ENCODE data around the gene ANKMY1.

ANKMY1 gene

DNA sequence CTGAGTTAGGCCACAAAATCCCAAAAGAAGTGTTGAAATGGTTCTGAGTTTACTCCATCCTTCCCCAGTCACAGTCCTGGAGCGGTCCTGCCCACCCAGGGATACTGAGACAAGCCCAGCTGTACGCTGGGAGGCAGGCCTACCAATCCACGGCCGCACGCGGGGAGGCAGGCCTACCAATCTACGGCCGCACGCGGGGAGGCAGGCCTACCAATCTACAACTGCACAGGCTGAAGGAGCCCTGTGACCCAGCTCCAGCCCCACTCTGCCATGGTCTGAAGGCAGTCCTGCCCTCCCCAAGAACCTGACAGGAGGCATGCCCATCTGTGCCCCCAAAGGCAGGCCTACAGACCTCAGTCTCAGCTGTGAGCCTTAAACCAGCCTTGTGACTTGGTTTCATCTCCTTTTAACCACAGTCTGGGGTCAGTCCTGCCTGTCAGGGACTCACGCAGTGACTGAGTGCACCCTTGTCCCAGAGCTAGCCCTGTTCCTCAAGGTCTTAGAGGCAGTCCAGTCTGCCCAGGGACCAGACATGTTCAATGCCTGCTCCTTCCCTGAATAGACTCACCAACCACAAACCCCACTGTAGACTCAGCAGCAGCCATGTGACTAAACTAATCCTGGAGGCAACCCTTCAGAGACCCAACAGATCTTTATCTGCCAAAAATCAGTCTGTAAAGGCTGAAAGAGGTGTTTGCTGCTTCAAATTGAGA, 85.6 kb downstream of the ANKMY1 start:
- DNase-seq (ENCODE audit: low spot score), result no peak

DNA sequence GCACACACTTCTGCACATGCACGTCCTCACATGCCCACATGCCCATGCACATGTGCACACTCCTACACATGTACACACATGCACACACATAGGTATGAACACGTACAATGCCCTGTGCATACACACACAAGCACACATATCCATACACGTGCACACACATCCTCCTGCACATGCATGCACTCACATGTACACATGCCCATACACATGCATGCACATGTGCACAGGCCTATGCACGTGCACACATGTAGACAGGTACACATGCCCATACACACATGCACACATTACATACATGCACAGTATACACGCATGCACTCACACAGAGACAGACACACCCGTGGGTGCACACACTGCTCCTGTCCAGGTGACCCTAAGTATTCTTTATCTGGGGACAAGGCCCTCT, 88.0 kb downstream of the ANKMY1 start:
- DNase-seq (ENCODE audit: low spot score), result no peak

- DNase-seq (ENCODE audit: low spot score), result no peak
Observed at GRCh38 chr2:240469239-240469636, 88.5 kb downstream of the ANKMY1 start.

DNA sequence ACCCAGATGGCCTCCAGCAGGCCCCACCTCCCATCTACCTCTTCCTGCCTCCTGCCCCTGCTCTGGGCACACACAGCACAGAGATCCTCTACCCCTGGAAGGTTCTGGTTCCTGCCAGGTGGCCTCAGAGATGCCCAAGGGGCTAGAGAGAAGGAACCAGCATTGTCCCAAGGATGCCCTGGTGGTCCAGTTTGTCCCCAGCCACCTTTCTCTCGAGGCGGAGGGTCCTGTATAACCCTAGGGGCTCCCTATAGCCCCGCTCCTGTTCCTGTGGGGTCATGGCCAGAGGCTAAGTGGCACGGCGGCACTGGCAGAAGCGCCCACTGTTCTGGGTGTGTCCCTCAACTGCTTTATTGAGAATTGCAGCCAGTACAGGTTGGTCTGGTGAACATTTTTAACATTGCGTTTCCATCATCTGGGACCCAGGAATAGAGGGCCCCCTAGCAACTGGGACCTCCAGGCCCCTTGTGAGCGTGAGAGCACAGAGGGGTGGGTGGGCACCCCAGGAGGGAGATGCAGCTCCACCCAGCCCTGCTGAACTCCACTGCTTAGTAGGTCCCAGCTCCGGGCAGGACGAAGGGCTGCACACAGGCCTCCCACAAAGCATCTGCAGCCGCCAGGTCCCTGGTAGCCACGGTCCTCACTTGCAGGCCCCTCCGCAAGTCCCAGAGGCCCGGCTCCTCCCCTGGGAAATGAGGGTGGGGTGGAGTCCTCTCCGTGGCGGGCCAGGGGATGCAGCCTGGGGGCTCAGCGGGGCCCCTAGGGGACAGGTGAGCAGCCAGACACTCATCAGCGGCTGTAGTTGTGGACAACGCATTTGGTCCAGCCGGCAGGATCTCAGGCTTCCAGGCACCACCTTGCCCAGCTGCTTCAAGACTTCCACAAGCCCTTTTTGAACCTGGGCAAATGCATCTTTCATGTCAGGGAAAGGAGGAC, 89.2 kb downstream of the ANKMY1 start:
- DNase-seq (ENCODE audit: low spot score), result no peak

- no peak for DNase-seq (ENCODE audit: low spot score)
Observed at GRCh38 chr2:240467659-240468302, 90.0 kb downstream of the ANKMY1 start.

DNA sequence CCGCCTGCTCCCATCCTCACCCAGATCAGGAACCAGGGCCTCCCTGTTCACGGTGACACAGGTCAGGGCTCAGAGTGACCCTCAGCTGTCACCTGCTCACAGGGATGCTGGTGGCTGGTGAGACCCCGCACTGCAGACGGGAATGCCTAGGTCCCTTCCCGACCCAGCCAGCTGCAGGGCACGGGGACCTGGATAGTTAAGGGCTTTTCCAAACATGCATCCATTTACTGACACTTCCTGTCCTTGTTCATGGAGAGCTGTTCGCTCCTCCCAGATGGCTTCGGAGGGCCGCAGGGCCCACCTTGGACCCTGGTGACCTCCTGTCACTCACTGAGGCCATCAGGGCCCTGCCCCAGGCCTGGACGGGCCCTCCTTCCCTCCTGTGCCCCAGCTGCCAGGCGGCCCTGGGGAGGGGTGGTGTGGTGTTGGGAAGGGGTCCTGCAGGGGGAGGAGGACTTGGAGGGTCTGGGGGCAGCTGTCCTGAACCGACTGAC, 90.6 kb downstream of the ANKMY1 start:
- no peak for DNase-seq (ENCODE audit: low spot score)

- no peak for DNase-seq (ENCODE audit: low spot score)
Observed at GRCh38 chr2:240466579-240467148, 91.1 kb downstream of the ANKMY1 start.

DNA sequence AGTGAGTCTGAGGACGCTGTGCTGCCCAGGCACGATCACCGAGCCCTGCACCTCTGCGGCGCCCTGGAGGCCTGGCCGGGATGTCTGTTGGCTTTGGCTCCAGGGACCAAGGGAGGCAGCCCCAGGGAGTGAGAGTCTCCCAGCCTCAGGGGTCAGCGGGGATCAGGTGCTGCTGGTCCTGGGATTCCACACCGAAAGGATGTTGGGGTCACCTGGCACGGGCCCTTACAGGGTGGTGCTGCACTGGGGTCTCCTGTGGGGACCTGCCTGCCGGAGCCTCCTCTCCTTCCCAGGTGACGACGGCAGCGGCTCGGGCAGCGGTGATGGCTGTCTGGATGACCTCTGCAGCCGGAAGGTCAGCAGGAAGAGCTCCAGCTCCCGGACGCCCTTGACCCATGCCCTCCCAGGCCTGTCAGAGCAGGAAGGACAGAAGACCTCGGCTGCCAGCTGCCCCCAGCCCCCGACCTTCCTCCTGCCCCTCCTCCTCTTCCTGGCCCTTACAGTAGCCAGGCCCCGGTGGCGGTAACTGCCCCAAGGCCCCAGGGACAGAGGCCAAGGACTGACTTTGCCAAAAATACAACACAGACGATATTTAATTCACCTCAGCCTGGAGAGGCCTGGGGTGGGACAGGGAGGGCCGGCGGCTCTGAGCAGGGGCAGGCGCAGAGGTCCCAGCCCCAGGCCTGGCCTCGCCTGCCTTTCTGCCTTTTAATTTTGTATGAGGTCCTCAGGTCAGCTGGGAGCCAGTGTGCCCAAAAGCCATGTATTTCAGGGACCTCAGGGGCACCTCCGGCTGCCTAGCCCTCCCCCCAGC, 91.8 kb downstream of the ANKMY1 start:
- no peak for DNase-seq (ENCODE audit: low spot score)

DNA sequence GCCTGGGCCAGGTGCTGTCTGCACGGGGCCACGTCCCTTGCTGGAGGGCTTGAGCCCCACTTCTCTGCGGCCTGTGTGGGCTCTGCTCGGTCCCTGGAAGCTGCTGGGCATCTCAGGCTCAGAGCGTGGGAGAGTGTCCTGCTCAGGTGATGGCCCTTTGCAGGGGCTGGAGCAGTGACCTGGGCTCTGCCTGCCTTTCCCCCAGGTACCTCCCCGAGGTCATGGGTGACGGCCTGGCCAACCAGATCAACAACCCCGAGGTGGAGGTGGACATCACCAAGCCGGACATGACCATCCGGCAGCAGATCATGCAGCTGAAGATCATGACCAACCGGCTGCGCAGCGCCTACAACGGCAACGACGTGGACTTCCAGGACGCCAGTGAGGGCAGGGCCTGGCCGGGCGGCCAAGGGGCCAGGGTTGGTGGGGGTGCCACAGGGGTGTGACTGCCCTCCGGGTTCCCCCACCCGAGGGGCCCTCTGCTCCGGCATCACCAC, 92.5 kb downstream of the ANKMY1 start:
- no peak for DNase-seq (ENCODE audit: low spot score)

GRCh38 chr2:240464514-240465241, 93.1 kb downstream of the ANKMY1 start:
- no peak for DNase-seq (ENCODE audit: low spot score)

DNA sequence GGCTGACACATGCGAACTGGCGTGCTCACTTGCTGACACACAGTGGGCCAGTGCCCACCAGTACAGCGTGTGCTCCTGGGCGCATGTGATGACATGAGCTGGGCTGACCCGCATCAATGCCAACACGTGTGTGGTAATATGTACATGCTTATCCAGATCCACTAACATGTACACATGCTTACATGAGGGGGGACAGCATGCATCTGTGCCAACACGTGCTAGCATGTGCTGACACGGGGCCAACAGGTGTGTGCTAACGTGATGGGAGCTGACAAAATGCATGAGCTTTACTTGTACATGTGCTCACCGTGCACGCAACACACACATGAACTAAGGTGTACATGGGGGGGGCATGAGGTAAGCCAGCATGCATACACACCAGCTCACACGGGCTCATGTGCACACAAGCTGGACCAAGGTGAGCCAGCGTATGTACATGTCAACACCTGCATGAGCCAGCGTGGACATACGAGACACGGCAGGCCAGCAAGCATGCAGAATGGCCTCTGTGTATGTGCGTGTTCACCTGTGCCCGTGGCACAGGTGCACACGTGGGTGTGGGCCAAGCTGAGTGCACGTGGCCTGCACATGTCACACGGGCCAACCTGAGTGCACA, 93.8 kb downstream of the ANKMY1 start:
- no peak for DNase-seq (ENCODE audit: low spot score)

- no peak for DNase-seq (ENCODE audit: low spot score)
Observed at GRCh38 chr2:240463274-240463865, 94.4 kb downstream of the ANKMY1 start.

GRCh38 chr2:240462707-240463273, 95.0 kb downstream of the ANKMY1 start:
- no peak for DNase-seq (ENCODE audit: low spot score)

DNA sequence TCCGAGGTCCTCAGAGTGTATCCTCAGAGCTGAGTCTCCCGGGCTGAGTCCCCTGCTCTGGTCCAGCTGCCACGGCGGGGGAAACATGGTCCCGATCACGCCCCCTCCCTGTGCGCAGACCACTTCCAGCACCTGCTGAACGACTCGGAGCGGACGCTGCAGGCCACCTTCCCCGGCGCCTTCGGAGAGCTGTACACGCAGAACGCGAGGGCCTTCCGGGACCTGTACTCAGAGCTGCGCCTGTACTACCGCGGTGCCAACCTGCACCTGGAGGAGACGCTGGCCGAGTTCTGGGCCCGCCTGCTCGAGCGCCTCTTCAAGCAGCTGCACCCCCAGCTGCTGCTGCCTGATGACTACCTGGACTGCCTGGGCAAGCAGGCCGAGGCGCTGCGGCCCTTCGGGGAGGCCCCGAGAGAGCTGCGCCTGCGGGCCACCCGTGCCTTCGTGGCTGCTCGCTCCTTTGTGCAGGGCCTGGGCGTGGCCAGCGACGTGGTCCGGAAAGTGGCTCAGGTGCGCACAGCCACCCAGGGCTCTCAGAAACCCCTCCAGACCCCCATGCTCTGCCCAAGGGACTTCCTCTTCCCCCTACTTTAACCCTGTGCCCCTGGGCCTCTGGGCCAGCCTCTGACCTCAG, 95.6 kb downstream of the ANKMY1 start:
- DNase-seq (ENCODE audit: low spot score), result no peak

GRCh38 chr2:240461471-240462072, 96.2 kb downstream of the ANKMY1 start:
- no peak for DNase-seq (ENCODE audit: low spot score)

- DNase-seq (ENCODE audit: low spot score), result no peak
Observed at GRCh38 chr2:240460781-240461431, 96.9 kb downstream of the ANKMY1 start.

DNA sequence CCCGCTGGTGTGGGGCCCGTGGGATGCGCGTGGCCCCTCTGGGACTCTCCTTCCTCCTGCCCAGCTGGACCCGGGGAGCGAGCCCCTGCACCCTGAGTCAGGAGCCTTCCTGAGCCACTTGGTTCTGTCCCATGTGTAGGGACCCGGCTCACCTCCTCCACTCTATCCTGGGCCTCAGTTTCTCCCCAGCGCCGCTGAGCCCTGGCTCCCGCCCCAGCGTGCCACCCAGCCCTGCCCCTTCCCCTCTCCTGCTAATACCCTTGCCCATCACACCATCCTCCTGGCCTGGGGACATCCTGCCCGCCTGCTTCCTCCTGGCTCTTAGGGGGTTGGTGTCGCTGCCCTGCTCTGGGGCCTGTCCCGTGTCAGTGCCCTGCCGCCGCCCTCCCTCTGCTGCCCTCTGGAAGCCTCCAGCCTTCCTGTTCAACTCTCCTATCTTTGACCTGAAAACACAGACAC, 97.5 kb downstream of the ANKMY1 start:
- no peak for DNase-seq (ENCODE audit: low spot score)
